AG10803 (cell line): ENCODE measurements around the gene ZNF674.
"Not testable (repeated sequence)": the region's sequence is repeated elsewhere in the genome, so short reads cannot be mapped to it uniquely, and the experiment has no call there.

Source experiments
- DNase-seq: peaks from one replicate; pipeline ENCODE4 v3.0.0; 2010; ENCODE audit warnings: low read depth
- H3K4me3 ChIP-seq: 2 replicates; pipeline ENCODE4 v1.5.1; 2011; ENCODE audit warnings: mild to moderate bottlenecking, low read length, control low read depth
- CTCF ChIP-seq: conservative IDR thresholded peaks from 2 replicates; pipeline ENCODE4 v1.5.1; 2011; ENCODE audit warnings: mild to moderate bottlenecking, low read length, control low read depth, inconsistent platforms

ZNF674 gene

DNA sequence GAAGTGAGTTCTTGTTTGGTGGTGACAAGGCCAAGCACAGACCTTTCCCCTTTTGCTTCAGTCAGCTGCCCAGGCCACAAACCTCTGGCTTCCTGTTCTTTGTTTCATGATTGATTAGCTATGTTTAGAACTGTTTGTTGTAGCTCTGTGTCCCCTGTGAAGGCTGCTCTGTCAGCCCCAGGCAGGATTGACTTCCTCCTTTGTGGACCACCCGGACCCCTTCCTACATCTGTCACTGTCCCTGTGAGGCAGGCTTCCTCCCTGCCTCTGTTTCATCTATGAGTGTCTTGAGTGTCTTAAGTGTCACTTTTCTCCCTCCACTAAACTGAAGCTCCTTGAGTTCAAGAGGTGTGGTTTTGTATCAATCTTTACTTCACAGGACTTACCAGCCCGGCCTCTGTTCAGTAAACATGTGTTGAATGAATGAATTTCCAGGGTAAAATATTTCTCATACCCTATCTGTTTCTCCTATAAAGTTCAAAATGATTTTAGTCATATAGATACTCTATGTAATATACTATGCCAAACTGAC is 83.5 kb downstream of the ZNF674 start:
- no peak for DNase-seq
- no peak overlapping the region for H3K4me3 ChIP-seq
- TF ChIP-seq CTCF, result no peak

GRCh38 chrX:46460801-46461659 is 84.2 kb downstream of the ZNF674 start:
- not testable (repeated sequence) for DNase-seq, H3K4me3 ChIP-seq

DNA sequence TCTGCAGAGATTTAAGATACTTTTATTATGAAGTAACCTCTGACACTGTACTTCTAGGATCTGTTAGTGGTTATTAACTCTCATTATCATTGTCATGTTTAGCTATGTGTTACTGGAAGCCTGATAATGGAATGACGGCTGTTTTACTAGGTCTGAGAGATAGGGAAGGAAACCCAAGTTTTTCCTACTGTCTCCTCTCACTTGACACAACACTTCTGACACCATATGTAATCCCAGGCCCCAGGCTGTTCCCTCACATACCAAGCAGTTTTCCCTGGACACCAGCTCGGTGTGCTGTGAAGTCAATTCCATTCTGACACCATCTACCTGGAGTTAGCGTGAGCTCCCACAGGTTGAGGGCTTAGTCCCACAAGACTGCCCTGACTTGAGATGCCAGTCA is 85.6 kb downstream of the ZNF674 start:
- no peak for DNase-seq
- no peak for TF ChIP-seq CTCF

DNA sequence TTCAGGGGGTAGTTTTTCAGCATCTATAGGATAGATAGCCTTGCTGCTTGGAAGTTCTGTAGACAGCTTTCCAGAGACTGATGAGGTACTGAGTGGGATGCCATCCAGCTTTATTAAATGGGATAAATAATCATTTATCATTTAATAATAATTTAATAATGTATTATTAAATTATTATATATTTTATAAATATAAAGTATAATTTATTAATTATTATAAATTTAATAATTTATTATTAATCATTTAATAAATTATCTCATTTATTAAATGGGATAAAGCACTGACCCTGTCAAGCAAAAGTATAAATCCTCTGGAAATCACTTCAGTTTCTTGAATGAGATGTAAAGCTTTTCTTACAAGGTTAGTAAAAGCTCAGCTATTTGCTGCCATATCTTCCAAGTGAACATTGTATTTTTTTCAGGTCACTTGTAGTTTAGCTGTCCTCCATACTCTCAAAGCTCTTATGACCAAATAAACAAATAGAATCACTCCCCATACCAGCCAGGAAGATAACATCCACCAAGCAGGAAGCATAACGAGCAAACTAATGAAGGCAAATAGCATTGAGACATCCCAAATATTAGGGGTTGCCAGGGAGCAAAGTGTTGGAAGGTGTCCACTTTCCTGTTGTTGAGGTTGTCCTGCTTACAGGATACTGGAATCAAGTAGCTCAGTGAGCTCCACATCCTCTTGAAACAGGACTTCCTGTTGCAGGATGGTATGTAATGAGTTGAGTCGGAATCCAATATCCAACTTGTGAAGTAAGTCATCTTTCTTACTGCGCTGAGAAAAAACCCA is 88.9 kb downstream of the ZNF674 start:
- no peak overlapping the region for H3K4me3 ChIP-seq
- DNase-seq, result no peak
- no peak for TF ChIP-seq CTCF

More for the DNA sequence above, 85.6 kb downstream of the ZNF674 start:
- H3K4me3 ChIP-seq, result no peak overlapping the region
